GM23248 (cell line): Measurements from ENCODE around the gene CSTPP1.

Experiments used
- EZH2 ChIP-seq: fragments of 200-600 bp; sonication (generic); IDR thresholded peaks from 2 replicates; pipeline ENCODE4 v1.6.1; 2018; ENCODE audit warnings: antibody characterized with exemption, mild to moderate bottlenecking; ENCODE audit not compliant: insufficient read depth, poor library complexity, severe bottlenecking
- EZH2phosphoT487 ChIP-seq: fragments of 200-600 bp; sonication (generic); IDR thresholded peaks from 2 replicates; pipeline ENCODE4 v1.6.1; 2018; ENCODE audit warnings: antibody characterized with exemption, moderate library complexity, mild to moderate bottlenecking, low read depth; ENCODE audit not compliant: insufficient read depth

GRCh38 chr11:46903846-46904245 is 32.7 kb upstream of the CSTPP1 start:
- no peak for TF ChIP-seq EZH2
- TF ChIP-seq EZH2phosphoT487 = no peak
